Measurements from ENCODE around the gene RIIAD1.

DNA sequence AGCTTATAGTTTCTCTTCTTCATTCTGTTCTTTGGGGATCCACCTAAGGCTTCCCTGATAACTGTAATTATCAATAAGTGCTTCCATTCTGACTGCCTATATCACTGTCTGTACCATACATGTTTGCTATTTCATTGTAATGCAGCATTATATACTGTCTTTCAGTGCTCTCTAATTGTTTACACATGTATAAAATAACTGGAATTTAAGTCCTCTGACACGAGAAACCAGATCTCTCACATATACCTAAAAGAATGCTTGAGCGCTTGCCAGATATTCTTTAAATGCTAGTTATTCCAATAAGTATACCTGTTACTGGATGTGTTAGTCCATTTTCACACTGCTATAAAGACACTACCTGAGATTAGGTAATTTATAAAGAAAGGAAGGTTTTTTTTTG lies 39.4 kb upstream of the RIIAD1 start:
- TF ChIP-seq, protein P1, sequence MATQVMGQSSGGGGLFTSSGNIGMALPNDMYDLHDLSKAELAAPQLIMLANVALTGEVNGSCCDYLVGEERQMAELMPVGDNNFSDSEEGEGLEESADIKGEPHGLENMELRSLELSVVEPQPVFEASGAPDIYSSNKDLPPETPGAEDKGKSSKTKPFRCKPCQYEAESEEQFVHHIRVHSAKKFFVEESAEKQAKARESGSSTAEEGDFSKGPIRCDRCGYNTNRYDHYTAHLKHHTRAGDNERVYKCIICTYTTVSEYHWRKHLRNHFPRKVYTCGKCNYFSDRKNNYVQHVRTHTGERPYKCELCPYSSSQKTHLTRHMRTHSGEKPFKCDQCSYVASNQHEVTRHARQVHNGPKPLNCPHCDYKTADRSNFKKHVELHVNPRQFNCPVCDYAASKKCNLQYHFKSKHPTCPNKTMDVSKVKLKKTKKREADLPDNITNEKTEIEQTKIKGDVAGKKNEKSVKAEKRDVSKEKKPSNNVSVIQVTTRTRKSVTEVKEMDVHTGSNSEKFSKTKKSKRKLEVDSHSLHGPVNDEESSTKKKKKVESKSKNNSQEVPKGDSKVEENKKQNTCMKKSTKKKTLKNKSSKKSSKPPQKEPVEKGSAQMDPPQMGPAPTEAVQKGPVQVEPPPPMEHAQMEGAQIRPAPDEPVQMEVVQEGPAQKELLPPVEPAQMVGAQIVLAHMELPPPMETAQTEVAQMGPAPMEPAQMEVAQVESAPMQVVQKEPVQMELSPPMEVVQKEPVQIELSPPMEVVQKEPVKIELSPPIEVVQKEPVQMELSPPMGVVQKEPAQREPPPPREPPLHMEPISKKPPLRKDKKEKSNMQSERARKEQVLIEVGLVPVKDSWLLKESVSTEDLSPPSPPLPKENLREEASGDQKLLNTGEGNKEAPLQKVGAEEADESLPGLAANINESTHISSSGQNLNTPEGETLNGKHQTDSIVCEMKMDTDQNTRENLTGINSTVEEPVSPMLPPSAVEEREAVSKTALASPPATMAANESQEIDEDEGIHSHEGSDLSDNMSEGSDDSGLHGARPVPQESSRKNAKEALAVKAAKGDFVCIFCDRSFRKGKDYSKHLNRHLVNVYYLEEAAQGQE (tag by site-specific recombination; IDR thresholded peaks at IDR 0.05), result no peak
- TF ChIP-seq, protein P2, sequence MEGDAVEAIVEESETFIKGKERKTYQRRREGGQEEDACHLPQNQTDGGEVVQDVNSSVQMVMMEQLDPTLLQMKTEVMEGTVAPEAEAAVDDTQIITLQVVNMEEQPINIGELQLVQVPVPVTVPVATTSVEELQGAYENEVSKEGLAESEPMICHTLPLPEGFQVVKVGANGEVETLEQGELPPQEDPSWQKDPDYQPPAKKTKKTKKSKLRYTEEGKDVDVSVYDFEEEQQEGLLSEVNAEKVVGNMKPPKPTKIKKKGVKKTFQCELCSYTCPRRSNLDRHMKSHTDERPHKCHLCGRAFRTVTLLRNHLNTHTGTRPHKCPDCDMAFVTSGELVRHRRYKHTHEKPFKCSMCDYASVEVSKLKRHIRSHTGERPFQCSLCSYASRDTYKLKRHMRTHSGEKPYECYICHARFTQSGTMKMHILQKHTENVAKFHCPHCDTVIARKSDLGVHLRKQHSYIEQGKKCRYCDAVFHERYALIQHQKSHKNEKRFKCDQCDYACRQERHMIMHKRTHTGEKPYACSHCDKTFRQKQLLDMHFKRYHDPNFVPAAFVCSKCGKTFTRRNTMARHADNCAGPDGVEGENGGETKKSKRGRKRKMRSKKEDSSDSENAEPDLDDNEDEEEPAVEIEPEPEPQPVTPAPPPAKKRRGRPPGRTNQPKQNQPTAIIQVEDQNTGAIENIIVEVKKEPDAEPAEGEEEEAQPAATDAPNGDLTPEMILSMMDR (tag by site-specific recombination; IDR thresholded peaks at IDR 0.05), result no peak
- TF ChIP-seq IKZF3 (tag by site-specific recombination; IDR thresholded peaks at IDR 0.05) (no peak), YY1 (tag by site-specific recombination; IDR thresholded peaks at IDR 0.05) (no peak), SALL2 (tag by site-specific recombination; IDR thresholded peaks at IDR 0.05; ENCODE audit: borderline replicate concordance) (no peak), ZNF239 (tag by site-specific recombination; IDR thresholded peaks at IDR 0.05) (no peak), ZBTB1 (tag by site-specific recombination; IDR thresholded peaks at IDR 0.05) (no peak)
- TF ChIP-seq, protein P3, sequence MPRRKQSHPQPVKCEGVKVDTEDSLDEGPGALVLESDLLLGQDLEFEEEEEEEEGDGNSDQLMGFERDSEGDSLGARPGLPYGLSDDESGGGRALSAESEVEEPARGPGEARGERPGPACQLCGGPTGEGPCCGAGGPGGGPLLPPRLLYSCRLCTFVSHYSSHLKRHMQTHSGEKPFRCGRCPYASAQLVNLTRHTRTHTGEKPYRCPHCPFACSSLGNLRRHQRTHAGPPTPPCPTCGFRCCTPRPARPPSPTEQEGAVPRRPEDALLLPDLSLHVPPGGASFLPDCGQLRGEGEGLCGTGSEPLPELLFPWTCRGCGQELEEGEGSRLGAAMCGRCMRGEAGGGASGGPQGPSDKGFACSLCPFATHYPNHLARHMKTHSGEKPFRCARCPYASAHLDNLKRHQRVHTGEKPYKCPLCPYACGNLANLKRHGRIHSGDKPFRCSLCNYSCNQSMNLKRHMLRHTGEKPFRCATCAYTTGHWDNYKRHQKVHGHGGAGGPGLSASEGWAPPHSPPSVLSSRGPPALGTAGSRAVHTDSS (tag by site-specific recombination; IDR thresholded peaks at IDR 0.05), result no peak
- TF ChIP-seq, protein P4, sequence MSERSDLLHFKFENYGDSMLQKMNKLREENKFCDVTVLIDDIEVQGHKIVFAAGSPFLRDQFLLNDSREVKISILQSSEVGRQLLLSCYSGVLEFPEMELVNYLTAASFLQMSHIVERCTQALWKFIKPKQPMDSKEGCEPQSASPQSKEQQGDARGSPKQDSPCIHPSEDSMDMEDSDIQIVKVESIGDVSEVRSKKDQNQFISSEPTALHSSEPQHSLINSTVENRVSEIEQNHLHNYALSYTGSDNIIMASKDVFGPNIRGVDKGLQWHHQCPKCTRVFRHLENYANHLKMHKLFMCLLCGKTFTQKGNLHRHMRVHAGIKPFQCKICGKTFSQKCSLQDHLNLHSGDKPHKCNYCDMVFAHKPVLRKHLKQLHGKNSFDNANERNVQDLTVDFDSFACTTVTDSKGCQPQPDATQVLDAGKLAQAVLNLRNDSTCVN (tag by site-specific recombination; optimal IDR thresholded peaks at IDR 0.05), result no peak
